Measurements from ENCODE around the gene JAZF1. TPM values are rescaled to one million over a fixed set of nuclear protein-coding genes. Genes with fewer than 3 reads are reported as not detected.
A peak's percentile ranks its signal among the peaks of the same experiment; 100 is the strongest.

The JAZF1 gene
- polyA plus RNA-seq, 1 experiment, result 18.0 TPM

DNA sequence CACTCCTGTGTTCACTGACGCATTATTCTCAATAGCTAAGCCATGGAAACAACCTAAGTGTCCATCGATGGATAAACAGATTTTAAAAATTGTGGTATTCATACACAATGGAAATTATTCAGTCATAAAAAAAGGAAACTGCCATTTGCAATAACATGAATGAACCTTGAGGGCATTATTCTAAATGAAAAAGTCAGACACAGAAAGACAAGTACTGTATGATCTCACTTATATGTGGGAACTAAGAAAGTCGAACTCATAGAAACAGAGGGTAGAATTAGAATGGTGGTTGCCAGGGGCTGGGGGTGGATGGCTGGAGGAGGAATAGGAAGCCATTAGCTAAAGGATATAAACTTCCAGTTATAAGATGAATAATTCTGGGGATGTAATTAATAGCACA, 71.8 kb downstream of the JAZF1 start:
- DNase-seq (ENCODE audit: low read depth, low spot score), result no peak
- ChIA-PET POLR2A (no interaction called here), CTCF (interaction anchor here (1.4 kb wide), 1 partner anchor 12 kb away, joined by 4 read pairs; no protein-coding TSS in a partner anchor)
- no peaks in the 10 kb centered on the region for H3K9me3 ChIP-seq (ENCODE audit: control insufficient read depth, insufficient read depth, low read length)
- H3K27ac ChIP-seq (ENCODE audit: low read depth, low read length), result no peak overlapping the region
- H3K4me3 ChIP-seq (ENCODE audit: low read depth, low read length), result no peak overlapping the region
- no peaks in the 10 kb centered on the region for H3K27me3 ChIP-seq (ENCODE audit: control insufficient read depth, insufficient read depth, low read length)
- TF ChIP-seq, protein P1, sequence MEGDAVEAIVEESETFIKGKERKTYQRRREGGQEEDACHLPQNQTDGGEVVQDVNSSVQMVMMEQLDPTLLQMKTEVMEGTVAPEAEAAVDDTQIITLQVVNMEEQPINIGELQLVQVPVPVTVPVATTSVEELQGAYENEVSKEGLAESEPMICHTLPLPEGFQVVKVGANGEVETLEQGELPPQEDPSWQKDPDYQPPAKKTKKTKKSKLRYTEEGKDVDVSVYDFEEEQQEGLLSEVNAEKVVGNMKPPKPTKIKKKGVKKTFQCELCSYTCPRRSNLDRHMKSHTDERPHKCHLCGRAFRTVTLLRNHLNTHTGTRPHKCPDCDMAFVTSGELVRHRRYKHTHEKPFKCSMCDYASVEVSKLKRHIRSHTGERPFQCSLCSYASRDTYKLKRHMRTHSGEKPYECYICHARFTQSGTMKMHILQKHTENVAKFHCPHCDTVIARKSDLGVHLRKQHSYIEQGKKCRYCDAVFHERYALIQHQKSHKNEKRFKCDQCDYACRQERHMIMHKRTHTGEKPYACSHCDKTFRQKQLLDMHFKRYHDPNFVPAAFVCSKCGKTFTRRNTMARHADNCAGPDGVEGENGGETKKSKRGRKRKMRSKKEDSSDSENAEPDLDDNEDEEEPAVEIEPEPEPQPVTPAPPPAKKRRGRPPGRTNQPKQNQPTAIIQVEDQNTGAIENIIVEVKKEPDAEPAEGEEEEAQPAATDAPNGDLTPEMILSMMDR (IDR thresholded peaks at IDR 0.05; ENCODE audit: low read depth, low read length), result no peak

DNA sequence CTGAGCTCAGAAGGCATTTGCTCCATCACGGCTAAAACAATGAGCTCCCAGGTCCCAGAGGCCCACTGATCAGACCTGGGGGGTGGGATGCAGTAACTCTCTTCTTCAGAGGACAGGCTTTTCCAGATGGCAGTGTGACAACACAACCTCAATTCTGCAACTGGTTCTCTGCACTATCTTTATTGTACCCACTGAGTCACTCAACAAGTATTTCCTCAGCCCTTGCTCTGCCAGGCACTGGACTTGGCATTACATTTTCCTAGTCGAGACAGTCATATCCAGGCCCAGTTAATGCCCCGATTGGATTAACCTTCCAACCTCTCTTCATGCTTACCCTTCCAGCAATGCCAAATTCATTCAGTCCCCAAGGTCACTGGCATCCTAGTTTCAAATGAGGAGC, 72.6 kb downstream of the JAZF1 start:
- CTCF ChIA-PET, result interaction anchor here (3.9 kb wide), 1 partner anchor 11 kb away, joined by 29 read pairs; no protein-coding TSS in a partner anchor
- no peak for DNase-seq (ENCODE audit: low read depth, low spot score)
- H3K4me3 ChIP-seq (ENCODE audit: low read depth, low read length), result no peak overlapping the region
- H3K9me3 ChIP-seq (ENCODE audit: control insufficient read depth, insufficient read depth, low read length), result no peaks in the 10 kb centered on the region
- TF ChIP-seq, protein P1 (IDR thresholded peaks at IDR 0.05; ENCODE audit: low read depth, low read length), result no peak
- no peaks in the 10 kb centered on the region for H3K27me3 ChIP-seq (ENCODE audit: control insufficient read depth, insufficient read depth, low read length)
- H3K27ac ChIP-seq (ENCODE audit: low read depth, low read length), result no peak overlapping the region
- POLR2A ChIA-PET, result no interaction called here

DNA sequence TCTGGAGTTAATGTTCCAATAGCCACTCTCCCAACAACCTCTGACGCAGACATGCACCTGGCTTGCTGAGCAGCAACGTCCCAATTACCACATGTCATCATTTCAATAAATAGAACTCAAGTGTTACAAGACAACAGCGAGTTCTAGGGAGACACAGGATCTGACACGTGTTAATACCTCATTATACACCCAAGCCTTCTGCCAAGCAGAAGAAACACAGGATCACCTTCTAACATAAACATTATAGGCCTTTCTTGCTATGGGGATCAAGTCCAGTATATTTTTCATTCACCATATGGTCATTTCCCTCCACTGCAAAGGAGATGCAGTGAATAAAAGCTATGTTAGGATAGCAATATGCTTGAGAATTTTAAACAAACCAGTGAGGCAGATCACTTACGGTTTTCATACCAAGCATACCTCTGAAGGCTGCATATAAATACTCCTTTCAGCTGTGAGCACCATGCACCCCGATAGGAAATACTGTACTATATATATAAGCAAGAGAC, 74.2 kb downstream of the JAZF1 start:
- TF ChIP-seq, protein P1 (IDR thresholded peaks at IDR 0.05; ENCODE audit: low read depth, low read length), result no peak
- no peaks in the 10 kb centered on the region for H3K27me3 ChIP-seq (ENCODE audit: control insufficient read depth, insufficient read depth, low read length)
- CTCF ChIA-PET, result interaction anchor here (1.0 to 3.9 kb wide), 4 partner anchors 10 to 45 kb away, joined by 3 to 29 read pairs (median 8); no protein-coding TSS in a partner anchor
- H3K9me3 ChIP-seq (ENCODE audit: control insufficient read depth, insufficient read depth, low read length), result no peaks in the 10 kb centered on the region
- no peak overlapping the region for H3K4me3 ChIP-seq (ENCODE audit: low read depth, low read length)
- peak; percentile 87 for DNase-seq (ENCODE audit: low read depth, low spot score)
- POLR2A ChIA-PET, result interaction anchor here (0.6 to 1.0 kb wide), 5 partner anchors 24 to 60 kb away, joined by 3 to 4 read pairs (median 3); no protein-coding TSS in a partner anchor
- H3K27ac ChIP-seq (ENCODE audit: low read depth, low read length), result peak overlapping the region; percentile 78

DNA sequence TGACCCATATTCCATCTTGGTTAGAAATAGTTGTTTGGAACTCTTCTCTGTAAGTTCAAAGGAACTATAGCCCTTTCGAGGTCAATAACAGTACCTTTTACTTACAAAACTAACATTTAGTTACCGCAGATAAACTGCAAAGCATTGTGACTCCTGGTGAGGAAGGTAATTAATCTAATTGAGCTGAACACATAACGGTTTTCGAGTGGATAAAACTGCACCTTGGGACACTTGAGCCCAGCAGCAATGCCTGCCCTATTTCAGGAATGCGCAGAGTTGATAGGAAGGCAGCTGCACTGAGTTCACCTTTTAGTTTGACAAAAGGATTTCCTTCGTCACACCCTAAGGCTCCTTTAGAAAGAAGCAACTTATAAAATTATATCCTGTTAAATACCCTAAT, 75.4 kb downstream of the JAZF1 start:
- TF ChIP-seq, protein P1 (IDR thresholded peaks at IDR 0.05; ENCODE audit: low read depth, low read length), result no peak
- CTCF ChIA-PET, result interaction anchor here (0.8 to 3.9 kb wide), 6 partner anchors 8 to 167 kb away, joined by 3 to 29 read pairs (median 5); no protein-coding TSS in a partner anchor
- no peak overlapping the region for H3K4me3 ChIP-seq (ENCODE audit: low read depth, low read length)
- H3K27me3 ChIP-seq (ENCODE audit: control insufficient read depth, insufficient read depth, low read length), result no peaks in the 10 kb centered on the region
- no peak for DNase-seq (ENCODE audit: low read depth, low spot score)
- no peaks in the 10 kb centered on the region for H3K9me3 ChIP-seq (ENCODE audit: control insufficient read depth, insufficient read depth, low read length)
- POLR2A ChIA-PET, result no interaction called here
- no peak overlapping the region for H3K27ac ChIP-seq (ENCODE audit: low read depth, low read length)

DNA sequence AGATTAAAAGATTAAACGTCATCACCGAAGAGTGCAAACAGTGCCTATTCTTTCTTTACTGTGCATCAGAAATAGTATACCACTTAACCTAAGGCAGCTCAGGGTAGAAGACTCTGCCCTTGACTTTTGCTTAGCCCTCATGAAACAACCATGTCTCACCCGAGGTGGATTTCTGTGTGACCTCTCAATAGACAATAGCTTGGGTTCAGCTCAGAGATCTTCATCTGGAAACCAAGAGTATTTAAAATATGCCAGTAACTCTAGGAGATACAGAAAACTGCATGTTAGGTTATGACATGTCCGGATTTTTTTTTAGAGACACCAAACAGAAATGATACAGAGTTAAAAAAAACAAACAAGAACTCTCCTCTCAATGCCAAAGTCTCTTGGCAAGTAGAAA, 75.8 kb downstream of the JAZF1 start:
- no peak for DNase-seq (ENCODE audit: low read depth, low spot score)
- no peak overlapping the region for H3K27ac ChIP-seq (ENCODE audit: low read depth, low read length)
- H3K27me3 ChIP-seq (ENCODE audit: control insufficient read depth, insufficient read depth, low read length), result no peaks in the 10 kb centered on the region
- CTCF ChIA-PET, result interaction anchor here (1.7 to 3.9 kb wide), 3 partner anchors 8 to 27 kb away, joined by 5 to 29 read pairs (median 12); no protein-coding TSS in a partner anchor
- no peaks in the 10 kb centered on the region for H3K9me3 ChIP-seq (ENCODE audit: control insufficient read depth, insufficient read depth, low read length)
- POLR2A ChIA-PET, result no interaction called here
- TF ChIP-seq, protein P1 (IDR thresholded peaks at IDR 0.05; ENCODE audit: low read depth, low read length), result no peak
- H3K4me3 ChIP-seq (ENCODE audit: low read depth, low read length), result no peak overlapping the region

Measured in AG04450 (cell line).